RWPE1 (cell line): ENCODE results near the gene PSMC3.

Source experiments
- CTCF ChIA-PET: fragments of 350-600 bp; sonication (Branson Sonifier 250); formaldehyde crosslinking; extraction: SDS; loops from one replicate; lab custom pipeline; 2021; lab: Yijun Ruan, JAX
- POLR2A ChIA-PET: fragments of 400-600 bp; formaldehyde crosslinking; extraction: SDS; loops from one replicate; lab custom pipeline; 2020; ENCODE audit warnings: antibody characterized with exemption; ENCODE audit not compliant: low non-redundant PET; lab: Yijun Ruan, JAX
- DNase-seq: peaks from one replicate; pipeline ENCODE4 v3.0.0; 2012; ENCODE audit warnings: low spot score
- H3K27ac ChIP-seq: fragments of 450-650 bp; 2 replicates; pipeline ENCODE4 v1.5.1; 2017
- TF ChIP-seq, protein P1 (sequence below): fragments of 450-650 bp; conservative IDR thresholded peaks from 2 replicates; pipeline ENCODE4 v1.5.1; 2017; ENCODE audit warnings: low read depth, mild to moderate bottlenecking

PSMC3 gene

DNA sequence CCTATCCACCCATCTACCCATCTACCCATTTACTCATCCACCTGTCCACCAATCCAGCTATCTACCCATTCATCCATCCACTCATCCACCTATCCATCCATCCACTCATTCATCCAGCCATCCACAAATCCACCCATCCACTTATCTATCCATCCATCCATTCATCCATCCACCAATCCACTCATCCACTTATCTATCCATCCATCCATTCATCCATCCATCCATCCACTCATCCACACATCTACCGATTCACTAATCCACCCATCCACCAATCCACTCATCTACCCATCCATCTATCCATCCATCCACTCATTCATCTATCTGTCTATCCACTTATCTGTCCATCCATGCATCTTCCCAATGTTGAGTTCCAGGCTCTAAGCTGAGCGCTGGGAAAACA is 46.2 kb downstream of the PSMC3 start:
- no peak for DNase-seq
- TF ChIP-seq, protein P1, sequence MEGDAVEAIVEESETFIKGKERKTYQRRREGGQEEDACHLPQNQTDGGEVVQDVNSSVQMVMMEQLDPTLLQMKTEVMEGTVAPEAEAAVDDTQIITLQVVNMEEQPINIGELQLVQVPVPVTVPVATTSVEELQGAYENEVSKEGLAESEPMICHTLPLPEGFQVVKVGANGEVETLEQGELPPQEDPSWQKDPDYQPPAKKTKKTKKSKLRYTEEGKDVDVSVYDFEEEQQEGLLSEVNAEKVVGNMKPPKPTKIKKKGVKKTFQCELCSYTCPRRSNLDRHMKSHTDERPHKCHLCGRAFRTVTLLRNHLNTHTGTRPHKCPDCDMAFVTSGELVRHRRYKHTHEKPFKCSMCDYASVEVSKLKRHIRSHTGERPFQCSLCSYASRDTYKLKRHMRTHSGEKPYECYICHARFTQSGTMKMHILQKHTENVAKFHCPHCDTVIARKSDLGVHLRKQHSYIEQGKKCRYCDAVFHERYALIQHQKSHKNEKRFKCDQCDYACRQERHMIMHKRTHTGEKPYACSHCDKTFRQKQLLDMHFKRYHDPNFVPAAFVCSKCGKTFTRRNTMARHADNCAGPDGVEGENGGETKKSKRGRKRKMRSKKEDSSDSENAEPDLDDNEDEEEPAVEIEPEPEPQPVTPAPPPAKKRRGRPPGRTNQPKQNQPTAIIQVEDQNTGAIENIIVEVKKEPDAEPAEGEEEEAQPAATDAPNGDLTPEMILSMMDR = no peak
- ChIA-PET CTCF (no interaction called here), POLR2A (no interaction called here)
- H3K27ac ChIP-seq = no peak overlapping the region

DNA sequence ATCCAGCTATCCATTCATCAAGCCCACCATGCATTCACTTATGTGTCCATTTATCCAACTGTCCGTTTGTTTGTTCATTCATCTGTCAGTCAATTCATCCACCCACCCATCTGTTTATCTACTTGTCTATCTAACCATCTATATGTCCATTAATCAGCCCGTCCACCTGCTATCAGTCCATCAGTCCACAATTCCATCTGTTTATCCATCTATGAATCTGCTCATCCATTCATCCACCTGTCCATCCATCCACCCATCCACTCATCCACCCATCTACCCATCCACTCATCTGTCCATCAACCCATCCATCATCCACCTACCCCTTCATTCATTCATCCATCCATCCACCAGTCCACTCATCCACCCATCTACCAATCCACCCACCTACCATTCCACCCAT is 46.9 kb downstream of the PSMC3 start:
- no peak for DNase-seq
- no peak overlapping the region for H3K27ac ChIP-seq
- POLR2A ChIA-PET = no interaction called here
- CTCF ChIA-PET = no interaction called here
- TF ChIP-seq, protein P1 = no peak

DNA sequence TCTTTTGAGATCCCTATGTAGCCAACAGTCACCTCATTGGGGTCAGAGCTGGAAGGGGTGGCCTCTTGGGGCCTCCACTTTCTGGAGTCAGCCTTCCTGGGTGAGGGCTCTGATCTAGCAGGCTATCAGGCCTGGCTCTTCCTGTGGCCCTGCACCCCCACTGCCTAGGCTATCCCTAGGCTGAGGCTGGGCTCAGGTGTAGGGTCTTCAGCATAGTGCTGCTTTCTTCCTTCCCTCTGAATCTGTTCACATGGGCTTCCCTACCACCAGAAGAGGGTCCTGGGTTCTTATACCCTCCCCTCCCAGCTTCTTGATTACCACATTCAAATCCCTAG is 47.4 kb downstream of the PSMC3 start:
- TF ChIP-seq, protein P1 = no peak
- H3K27ac ChIP-seq = no peak overlapping the region
- POLR2A ChIA-PET = no interaction called here
- CTCF ChIA-PET = no interaction called here
- DNase-seq = no peak

DNA sequence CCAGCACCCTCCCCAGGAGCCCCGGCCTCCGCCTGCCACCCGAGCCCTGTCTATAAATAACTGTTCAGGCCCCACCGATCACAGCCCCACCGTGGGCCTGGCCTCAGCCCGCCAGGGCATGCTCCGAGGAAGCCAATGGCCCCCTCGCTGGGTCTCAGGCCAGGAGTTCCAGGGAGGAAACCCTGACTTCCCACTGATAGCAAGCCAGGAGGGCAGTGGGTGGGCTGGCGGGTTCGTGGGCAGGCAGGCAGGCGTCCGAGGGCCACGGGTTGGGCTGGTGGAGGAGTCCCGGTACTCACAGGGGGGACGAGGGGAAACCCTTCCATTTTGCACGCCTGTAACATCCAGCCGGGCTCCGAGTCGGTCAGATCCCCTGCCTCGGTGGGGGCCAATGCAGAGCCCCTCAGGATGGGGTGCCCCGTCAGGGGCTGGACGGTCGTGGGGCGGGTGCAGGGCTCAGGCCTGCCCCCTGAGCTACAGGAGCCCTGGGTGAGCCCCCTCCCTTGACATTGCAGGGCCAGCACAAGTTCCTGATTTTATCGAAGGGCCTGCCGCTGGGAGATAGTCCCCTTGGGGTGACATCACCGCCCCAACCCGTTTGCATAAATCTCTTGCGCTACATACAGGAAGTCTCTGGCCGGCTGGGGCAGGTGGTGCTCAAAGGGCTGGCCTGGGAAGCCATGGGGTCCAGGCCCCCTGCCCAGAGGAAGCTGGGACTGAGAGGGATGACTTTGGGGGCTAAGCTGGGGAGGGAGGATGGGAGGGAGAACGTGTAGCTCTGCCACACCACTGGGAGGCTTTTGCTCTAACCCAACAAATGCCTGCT is 48.0 kb downstream of the PSMC3 start, which contains the start of gene SPI1:
Gene SPI1, minus strand, starts transcription at position 538 of the 826 bp plus-strand sequence. Its CDS starts 194 bp downstream, at position 344.
- POLR2A ChIA-PET = no interaction called here
- TF ChIP-seq, protein P1 = no peak
- CTCF ChIA-PET = interaction anchor here (0.6 to 1.0 kb wide), 3 partner anchors 20 to 31 kb away, joined by 3 read pairs; no protein-coding TSS in a partner anchor
- H3K27ac ChIP-seq = no peak within 1 kb of the TSS; the same call in 1 of the 2 replicates
- no peak for DNase-seq

DNA sequence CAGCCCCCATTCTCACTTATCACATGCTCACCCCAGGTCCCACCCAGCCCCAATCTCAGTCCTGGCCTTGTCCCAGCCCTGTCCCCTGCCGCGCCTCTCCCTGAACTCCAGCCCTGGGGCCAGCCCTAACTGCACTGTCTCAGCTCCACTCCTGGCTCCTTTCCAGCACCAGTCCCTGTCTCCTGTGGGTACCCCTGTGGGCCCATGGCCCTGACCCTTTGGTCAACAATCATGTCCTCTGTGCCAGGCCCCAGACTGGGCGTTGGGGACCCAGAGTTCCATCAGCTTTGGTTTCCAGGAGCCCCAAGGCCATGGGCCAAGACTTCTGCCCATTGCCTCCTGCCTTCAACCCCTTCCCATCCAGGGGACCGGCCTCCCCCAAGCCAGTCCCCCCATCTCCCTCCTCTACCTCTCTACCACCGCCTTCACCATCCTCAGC is 48.6 kb downstream of the PSMC3 start:
- H3K27ac ChIP-seq = no peak overlapping the region
- POLR2A ChIA-PET = no interaction called here
- CTCF ChIA-PET = interaction anchor here (0.6 to 1.0 kb wide), 3 partner anchors 20 to 31 kb away, joined by 3 read pairs; no protein-coding TSS in a partner anchor
- no peak for DNase-seq
- TF ChIP-seq, protein P1 = no peak

DNA sequence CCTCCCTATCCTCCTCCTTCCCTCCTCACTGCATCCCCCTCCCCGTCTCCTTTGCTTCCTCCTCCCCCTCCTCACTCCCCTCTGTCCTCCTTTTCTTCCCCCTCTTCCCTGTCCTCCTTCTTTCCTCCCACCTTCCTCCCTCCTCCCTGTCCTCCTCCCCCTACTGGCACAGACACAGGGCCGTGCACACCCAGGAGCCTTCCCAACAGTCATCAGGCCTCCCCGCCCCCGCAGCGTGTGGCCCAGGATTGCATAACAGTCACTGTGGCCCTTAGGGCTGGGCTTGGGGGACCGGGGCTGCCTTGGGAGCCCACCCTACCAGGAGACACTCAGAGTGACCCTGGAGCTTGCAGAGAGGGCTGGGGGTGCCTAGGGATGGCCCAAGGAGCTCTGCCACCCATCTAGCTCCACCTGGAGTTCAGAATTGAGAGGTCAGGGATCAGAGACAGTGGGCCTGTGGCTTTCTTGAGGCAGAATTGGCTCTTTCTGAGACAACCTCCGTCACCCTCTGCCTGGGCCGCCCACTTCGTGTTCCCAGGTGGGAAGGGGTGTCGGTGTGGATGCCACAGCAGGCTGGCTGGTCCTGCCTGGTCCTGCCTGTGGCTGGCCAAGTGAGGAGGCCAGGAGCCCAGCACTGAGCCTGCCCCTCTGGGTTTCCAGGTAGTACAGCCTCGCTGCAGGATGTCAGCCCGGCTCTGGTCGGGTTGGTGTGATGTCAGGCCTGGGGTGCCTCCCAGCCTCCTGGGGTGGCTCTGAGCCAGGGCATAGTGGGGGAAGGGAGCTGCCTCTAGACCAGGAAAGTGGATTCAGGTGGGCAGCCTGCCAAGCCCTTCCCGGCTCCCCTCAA is 49.5 kb downstream of the PSMC3 start:
- TF ChIP-seq, protein P1 = no peak
- H3K27ac ChIP-seq = peak overlapping the region; percentile 39
- ChIA-PET POLR2A (no interaction called here), CTCF (interaction anchor here (1.0 kb wide), 2 partner anchors 31 to 32 kb away, joined by 3 read pairs; no protein-coding TSS in a partner anchor)
- no peak for DNase-seq
